BLaER1 treated with 17β-estradiol and CSF1 and Interleukin-3, amounts not matched to agents 10 nM and 100 nM (cell line): ENCODE data around the gene YWHAQ.

Experiments
- H3K27ac ChIP-seq, 11 experiments: shearing (Covaris generic); formaldehyde crosslinking; 2 replicates each; pipeline ENCODE4 v1.8.1; 2022
- H3K27me3 ChIP-seq, 11 experiments: shearing (Covaris generic); formaldehyde crosslinking; 2 replicates each; pipeline ENCODE4 v1.8.1; 2022
- H3K36me3 ChIP-seq, 11 experiments: shearing (Covaris generic); formaldehyde crosslinking; 2 replicates each; pipeline ENCODE4 v1.8.1; 2022
- H3K4me1 ChIP-seq, 10 experiments: shearing (Covaris generic); formaldehyde crosslinking; 2 replicates each; pipeline ENCODE4 v1.8.1; 2022
- H3K4me2 ChIP-seq, 11 experiments: shearing (Covaris generic); formaldehyde crosslinking; 2 replicates each; pipeline ENCODE4 v1.8.1; 2022
- H3K4me3 ChIP-seq, 10 experiments: shearing (Covaris generic); formaldehyde crosslinking; 2 replicates each; pipeline ENCODE4 v1.8.1; 2022
- H3K9ac ChIP-seq, 11 experiments: shearing (Covaris generic); formaldehyde crosslinking; 2 replicates each; pipeline ENCODE4 v1.8.1; 2022
- H3K9me3 ChIP-seq, 11 experiments: shearing (Covaris generic); formaldehyde crosslinking; replicated peaks in 1 of 11; 2 replicates each; pipeline ENCODE4 v1.8.1; 2022
- H4K20me1 ChIP-seq, 11 experiments: shearing (Covaris generic); formaldehyde crosslinking; 2 replicates each; pipeline ENCODE4 v1.8.1; 2022
- Cebpa-rat ChIP-seq, 11 experiments: shearing (Covaris generic); IDR thresholded peaks; 2 replicates each; pipeline ENCODE4 v1.8.1; 2022

The YWHAQ gene

DNA sequence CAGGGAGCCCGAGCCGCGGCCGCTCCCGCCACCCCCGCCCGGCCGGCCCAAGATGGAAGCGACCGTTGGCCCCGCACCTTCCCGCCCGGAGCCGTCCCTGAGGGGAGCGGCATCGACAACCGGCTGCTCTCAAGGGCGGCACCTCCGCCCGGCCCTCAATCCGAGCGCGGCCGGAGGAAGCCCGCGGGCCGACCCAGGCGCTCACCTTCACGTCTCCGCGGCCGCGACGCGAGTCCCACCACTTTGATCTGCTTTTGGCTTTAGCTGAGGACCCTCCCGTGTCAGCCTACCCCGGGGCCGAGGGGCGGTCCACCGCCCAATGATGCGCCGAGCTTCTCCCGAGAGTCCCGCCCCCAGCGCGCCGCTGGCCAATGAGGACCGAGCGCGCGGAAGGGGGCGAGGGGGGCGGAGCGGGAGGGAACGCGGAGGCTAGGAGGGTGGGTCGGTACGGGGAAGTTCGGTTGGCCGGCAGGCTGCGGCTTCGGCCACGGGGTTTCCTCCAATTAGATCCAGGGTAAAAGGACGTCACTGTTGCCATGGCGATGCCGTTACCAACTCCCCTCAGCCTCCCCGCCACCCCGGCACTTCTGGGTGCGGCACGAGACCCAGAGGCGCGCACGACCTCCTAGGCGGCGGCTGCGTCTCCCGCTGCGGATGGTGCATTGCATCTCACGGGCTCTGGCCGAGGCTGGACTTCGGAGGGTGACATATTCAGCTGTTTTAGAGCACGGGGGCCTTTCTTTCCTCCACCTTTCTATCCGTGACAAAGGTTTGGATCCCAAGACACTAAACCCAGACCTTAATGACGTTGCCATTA, at the start of gene YWHAQ:
Gene YWHAQ, minus strand, starts transcription at position 262 of the 817 bp plus-strand sequence. CDS start 545 bp downstream, outside the sequence.
- Histone ChIP-seq H3K9ac (peak within 1 kb of the TSS; percentile 91 to 97 (median 95)), H3K4me2 (peak within 1 kb of the TSS; percentile 83 to 97 (median 90)), H3K27ac (peak within 1 kb of the TSS; percentile 89 to 97 (median 95)), H4K20me1 (peaks cover 37 to 45% (median 44%) of the 10 kb centered on the region in 11 experiments; a peak in 21 of 22 replicates), H3K9me3 (peaks cover 0 to 25% (median 18%) of the 10 kb centered on the region in 11 experiments; a peak in 18 of 22 replicates), H3K27me3 (no peaks in the 10 kb centered on the region), H3K4me1 (peaks cover 26 to 37% (median 31%) of the 10 kb centered on the region in 10 experiments), H3K4me3 (peak within 1 kb of the TSS; percentile 71 to 98 (median 95)), H3K36me3 (peaks cover 13 to 43% (median 41%) of the 10 kb centered on the region in 11 experiments; a peak in 21 of 22 replicates)
- TF ChIP-seq Cebpa-rat (IDR thresholded peaks at IDR 0.05), result no peak

DNA sequence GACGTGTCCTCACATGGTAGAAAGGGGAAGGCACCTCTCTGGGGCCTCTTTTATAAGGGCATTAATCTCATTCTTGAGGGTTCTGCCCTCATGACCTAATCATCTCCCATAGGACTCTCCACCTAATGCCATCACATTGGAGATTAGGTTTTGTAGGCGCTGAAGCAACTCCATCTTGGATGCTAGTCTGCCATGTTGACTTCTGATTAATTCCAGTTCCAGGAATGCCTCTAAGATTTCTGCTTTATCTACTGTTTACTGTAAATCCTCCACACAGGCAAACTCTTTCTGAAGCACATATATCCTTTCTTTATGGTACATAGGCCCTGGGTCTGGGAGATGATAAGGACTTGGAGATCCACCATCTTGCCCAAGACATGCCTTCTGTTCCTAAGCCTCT, 49.3 kb upstream of the YWHAQ start:
- Histone ChIP-seq H3K4me1 (peaks cover 32 to 71% (median 65%) of the 10 kb centered on the region in 10 experiments), H3K4me3 (no peak overlapping the region), H3K27ac (peak overlapping the region in 9 of 11 experiments; percentile 80 to 95 (median 89); a peak in 18 of 22 replicates), H3K27me3 (no peaks in the 10 kb centered on the region), H3K4me2 (peak overlapping the region in 10 of 11 experiments; percentile 77 to 93 (median 84); a peak in 20 of 22 replicates), H3K9me3 (peaks cover 0 to 13% (median 0%) of the 10 kb centered on the region in 11 experiments; a peak in 6 of 22 replicates), H3K9ac (peak overlapping the region in 4 of 11 experiments; percentile 76 to 80 (median 78); a peak in 6 of 22 replicates), H4K20me1 (no peaks in the 10 kb centered on the region), H3K36me3 (no peaks in the 10 kb centered on the region)
- no peak for TF ChIP-seq Cebpa-rat (IDR thresholded peaks at IDR 0.05)

DNA sequence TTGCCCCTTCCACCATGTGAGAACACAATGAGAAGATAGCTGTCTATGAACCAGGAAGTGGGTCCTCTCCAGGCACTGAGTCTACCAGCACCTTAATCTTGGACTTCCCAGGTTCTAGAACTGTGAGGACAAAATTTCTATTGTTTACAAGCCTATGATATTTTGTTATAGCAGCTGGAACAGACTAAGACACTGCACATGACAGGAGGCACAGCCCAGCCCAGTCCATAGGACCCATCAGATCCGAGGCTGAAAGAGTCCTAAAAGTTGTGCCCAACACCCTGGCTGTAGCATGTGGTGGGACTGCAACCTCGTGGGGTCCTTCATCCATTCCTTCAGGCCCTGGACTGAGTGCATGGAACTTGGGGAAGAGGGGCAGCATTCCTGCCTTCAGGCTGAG, 48.4 kb upstream of the YWHAQ start:
- TF ChIP-seq Cebpa-rat (IDR thresholded peaks at IDR 0.05), result no peak
- Histone ChIP-seq H3K9me3 (peaks cover 0 to 13% (median 0%) of the 10 kb centered on the region in 11 experiments; a peak in 6 of 22 replicates), H3K27me3 (no peaks in the 10 kb centered on the region), H3K4me1 (peaks cover 32 to 75% (median 68%) of the 10 kb centered on the region in 10 experiments), H3K4me2 (peak overlapping the region in 9 of 11 experiments; percentile 4 to 93 (median 85); a peak in 16 of 22 replicates), H3K9ac (no peak overlapping the region), H3K27ac (peak overlapping the region in 9 of 11 experiments; percentile 29 to 95 (median 88); a peak in 14 of 22 replicates), H3K36me3 (no peaks in the 10 kb centered on the region), H4K20me1 (no peaks in the 10 kb centered on the region), H3K4me3 (no peak overlapping the region)

DNA sequence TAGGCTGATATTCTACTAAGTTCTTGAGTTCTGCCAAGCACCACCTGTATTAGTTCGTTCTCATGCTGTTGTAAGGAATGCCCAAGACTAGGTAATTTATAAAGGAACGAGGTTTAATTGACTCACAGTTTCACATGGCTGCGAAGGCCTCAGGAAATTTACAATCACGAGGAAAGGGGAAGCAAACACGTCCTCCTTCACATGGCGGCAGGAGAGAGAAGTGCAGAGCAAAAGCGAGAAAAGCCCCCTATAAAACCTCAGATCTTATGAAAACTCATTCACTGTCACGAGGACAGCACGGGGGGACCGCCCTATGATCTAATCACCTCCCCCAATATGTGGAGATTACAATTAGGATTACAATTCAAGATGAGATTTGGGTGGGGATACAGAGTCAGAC, 47.7 kb upstream of the YWHAQ start:
- Histone ChIP-seq H4K20me1 (no peaks in the 10 kb centered on the region), H3K4me1 (peaks cover 32 to 75% (median 68%) of the 10 kb centered on the region in 10 experiments), H3K27ac (peak overlapping the region in 9 of 11 experiments; percentile 29 to 95 (median 88); a peak in 13 of 22 replicates), H3K36me3 (no peaks in the 10 kb centered on the region), H3K9ac (no peak overlapping the region), H3K9me3 (peaks cover 0 to 13% (median 0%) of the 10 kb centered on the region in 11 experiments; a peak in 6 of 22 replicates), H3K27me3 (no peaks in the 10 kb centered on the region), H3K4me2 (peak overlapping the region; percentile 4 to 93 (median 84); a peak in 16 of 22 replicates), H3K4me3 (no peak overlapping the region)
- no peak for TF ChIP-seq Cebpa-rat (IDR thresholded peaks at IDR 0.05)

DNA sequence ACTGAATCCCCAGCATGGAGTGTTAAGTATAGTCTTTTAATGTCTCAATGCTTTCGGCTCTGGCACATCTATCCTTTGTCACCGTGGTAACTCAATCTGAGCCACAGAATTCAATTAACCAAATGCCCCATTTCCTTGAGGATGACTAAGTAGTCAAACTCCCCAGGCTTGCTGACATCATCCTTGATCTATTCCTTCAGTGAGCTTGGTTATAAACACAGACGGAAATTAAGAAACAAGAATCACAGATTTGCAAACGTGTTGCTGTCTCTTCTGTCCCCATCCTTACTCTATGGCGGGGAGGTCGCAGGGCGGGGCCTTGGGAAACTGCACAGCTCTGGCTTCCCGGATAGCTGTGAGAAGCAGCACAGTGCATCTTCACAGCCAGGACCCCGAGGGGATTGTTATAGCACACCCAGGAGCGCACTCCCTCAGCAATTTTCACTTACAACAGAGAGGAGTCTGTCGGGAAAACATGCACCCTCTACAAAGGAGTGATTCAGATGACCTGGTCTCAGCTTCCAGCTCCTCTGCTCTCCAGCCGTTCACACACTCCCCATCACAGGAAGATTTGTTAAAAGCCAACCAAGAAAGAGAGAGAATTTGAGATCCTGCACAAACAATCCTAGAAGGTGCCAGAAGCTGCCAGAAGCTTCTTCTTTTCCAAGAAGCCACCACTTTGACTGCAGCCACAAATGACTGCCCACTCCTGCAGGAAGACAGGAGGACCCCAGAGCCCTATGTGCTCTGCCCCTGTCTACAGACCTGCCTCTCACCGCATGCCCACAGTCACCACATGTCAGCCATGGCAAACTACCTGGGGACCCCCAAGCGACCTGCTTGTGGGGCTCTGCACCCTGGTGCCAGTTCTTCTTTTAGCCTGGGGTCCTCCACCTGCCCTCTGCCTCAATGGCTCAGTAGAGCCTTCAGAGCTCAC, 44.9 kb upstream of the YWHAQ start:
- no peaks in the 10 kb centered on the region for H3K36me3 ChIP-seq
- no peaks in the 10 kb centered on the region for H3K27me3 ChIP-seq
- no peaks in the 10 kb centered on the region for H4K20me1 ChIP-seq
- TF ChIP-seq Cebpa-rat (IDR thresholded peaks at IDR 0.05), result no peak
- no peak overlapping the region; a peak in 1 of 22 replicates for H3K9ac ChIP-seq
- peak overlapping the region; percentile 17 to 69 (median 43); a peak in 20 of 22 replicates for H3K4me2 ChIP-seq
- H3K27ac ChIP-seq, result peak overlapping the region in 3 of 11 experiments; percentile 10 to 19 (median 10); a peak in 2 of 22 replicates
- peaks cover 14 to 48% (median 44%) of the 10 kb centered on the region in 10 experiments for H3K4me1 ChIP-seq
- peaks cover 0 to 13% (median 0%) of the 10 kb centered on the region in 11 experiments; a peak in 6 of 22 replicates for H3K9me3 ChIP-seq
- no peak overlapping the region for H3K4me3 ChIP-seq

DNA sequence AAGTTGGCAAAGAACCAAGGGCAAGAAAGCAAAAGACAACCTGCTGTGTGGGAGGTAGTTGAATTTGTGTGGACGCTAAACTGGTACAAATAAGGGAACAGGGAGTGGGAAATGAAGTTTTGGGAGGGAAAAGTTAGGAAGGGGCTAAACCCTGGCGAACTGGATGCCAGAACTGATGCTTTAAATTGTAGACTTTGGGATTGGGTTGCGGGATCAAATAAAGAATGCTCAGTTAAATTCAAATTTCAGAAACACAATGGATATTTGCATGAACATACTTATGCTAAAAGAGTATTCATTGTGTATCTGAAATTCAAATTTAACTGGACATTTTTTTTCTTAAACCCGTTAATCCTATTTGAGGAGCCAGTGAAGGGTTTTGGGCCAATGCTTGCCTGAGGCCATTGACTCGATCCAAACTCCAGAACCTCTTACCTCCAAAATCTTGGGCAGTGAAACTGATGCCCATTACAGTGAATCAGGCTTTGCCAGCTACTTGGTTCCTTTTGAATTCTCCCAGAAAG, 44.2 kb upstream of the YWHAQ start:
- Histone ChIP-seq H3K4me2 (peak overlapping the region in 9 of 11 experiments; percentile 31 to 69 (median 50); a peak in 18 of 22 replicates), H4K20me1 (no peaks in the 10 kb centered on the region), H3K9me3 (peaks cover 0 to 13% (median 0%) of the 10 kb centered on the region in 11 experiments; a peak in 6 of 22 replicates), H3K4me3 (no peak overlapping the region), H3K9ac (no peak overlapping the region), H3K27me3 (no peaks in the 10 kb centered on the region), H3K36me3 (no peaks in the 10 kb centered on the region), H3K4me1 (peaks cover 10 to 46% (median 40%) of the 10 kb centered on the region in 10 experiments), H3K27ac (no peak overlapping the region)
- TF ChIP-seq Cebpa-rat (IDR thresholded peaks at IDR 0.05), result no peak

DNA sequence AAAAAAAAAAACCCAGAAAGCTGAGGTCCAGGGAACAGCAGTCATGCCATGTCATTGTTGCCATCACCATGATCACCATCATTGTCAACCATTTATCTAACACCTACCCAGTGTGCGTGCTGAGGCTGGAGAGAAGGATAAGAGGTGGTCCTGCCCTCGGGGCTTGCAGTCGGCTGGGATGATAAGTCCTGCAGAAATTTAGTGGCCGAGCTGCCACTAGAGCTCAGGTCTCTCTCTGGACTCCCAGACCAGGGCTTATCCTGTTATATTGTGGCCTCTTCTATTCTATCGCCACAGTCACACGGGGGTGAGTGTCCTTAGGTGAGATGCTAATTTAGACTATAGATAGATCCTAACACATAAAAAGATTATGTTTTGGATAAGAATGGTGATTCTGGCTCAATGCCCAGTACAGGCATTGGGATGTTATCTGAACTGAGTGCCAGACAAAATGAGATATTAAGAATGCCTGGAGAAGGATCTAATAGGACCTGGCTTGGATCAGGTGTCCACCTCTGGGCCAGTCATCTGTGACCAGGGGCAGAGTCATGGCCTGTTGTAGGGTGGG, 43.2 kb upstream of the YWHAQ start:
- H3K9me3 ChIP-seq, result peaks cover 0 to 7% (median 0%) of the 10 kb centered on the region in 11 experiments; a peak in 5 of 22 replicates
- H3K27me3 ChIP-seq, result no peaks in the 10 kb centered on the region
- H3K9ac ChIP-seq, result no peak overlapping the region
- H3K4me3 ChIP-seq, result no peak overlapping the region
- no peaks in the 10 kb centered on the region for H3K36me3 ChIP-seq
- H4K20me1 ChIP-seq, result no peaks in the 10 kb centered on the region
- H3K4me1 ChIP-seq, result peaks cover 10 to 37% (median 32%) of the 10 kb centered on the region in 10 experiments
- no peak overlapping the region for H3K4me2 ChIP-seq
- H3K27ac ChIP-seq, result no peak overlapping the region
- TF ChIP-seq Cebpa-rat (IDR thresholded peaks at IDR 0.05), result no peak
